Measurements from ENCODE around the gene ALOX12. TPM values are rescaled to one million over a fixed set of nuclear protein-coding genes. Genes with fewer than 3 reads are reported as not detected.
A peak's percentile ranks its signal among the peaks of the same experiment; 100 is the strongest.

Gene ALOX12
- total and polyA plus RNA-seq, 2 experiments from 2014 or later: 0.31 TPM; not detected in 1

- peaks cover 15% of the 10 kb centered on the region for H3K36me3 ChIP-seq (ENCODE audit: low read depth)
- no peaks in the 10 kb centered on the region for H4K20me1 ChIP-seq (ENCODE audit: insufficient read depth)
- no peak overlapping the region for H3K27ac ChIP-seq
- no peaks in the 10 kb centered on the region for H3K4me1 ChIP-seq (ENCODE audit: insufficient read depth)
- peak; percentile 74 for DNase-seq
- 90 to 100% methylated on average over 2 of the region's 2 CpGs for WGBS, 2 experiments (ENCODE audit: low coverage in 1 of 2, low lambda C conversion rate in 2 of 2, missing lambda C conversion rate in 2 of 2)
- TF ChIP-seq EZH2 (IDR thresholded peaks at IDR 0.05; ENCODE audit: insufficient read depth, poor library complexity, severe bottlenecking) (no peak), EZH2phosphoT487 (IDR thresholded peaks at IDR 0.05; ENCODE audit: insufficient read depth, low read depth) (no peak)
- H3K9me3 ChIP-seq (ENCODE audit: low read depth): no peaks in the 10 kb centered on the region
- H3K9me2 ChIP-seq (ENCODE audit: insufficient read depth): no peaks in the 10 kb centered on the region
- no peaks in the 10 kb centered on the region for H3F3A ChIP-seq (ENCODE audit: insufficient read depth)
- H3K4me3 ChIP-seq: no peak overlapping the region
- in situ Hi-C loops (cut with MboI): loop anchor here (10.0 kb wide), 1 partner anchor 340 kb away; no protein-coding TSS in a partner anchor
- peaks cover 63% of the 10 kb centered on the region for H3K79me2 ChIP-seq (ENCODE audit: insufficient read depth)
- H3K9ac ChIP-seq: no peak overlapping the region
- no peak overlapping the region for H3K4me2 ChIP-seq (ENCODE audit: unreplicated experiment)
- H3K27me3 ChIP-seq (replicated peaks; ENCODE audit: insufficient read depth): no peaks in the 10 kb centered on the region
- no peak overlapping the region for H2AFZ ChIP-seq
Observed at GRCh38 chr17:7004398-7005253, 8.8 kb downstream of the ALOX12 start.

GRCh38 chr17:7005716-7006115, 9.9 kb downstream of the ALOX12 start:
- DNase-seq: no peak
- no peak overlapping the region for H3K4me3 ChIP-seq
- 66 to 78% methylated on average over 6 to 7 of the region's 7 CpGs for WGBS, 2 experiments (ENCODE audit: low coverage in 1 of 2, low lambda C conversion rate in 2 of 2, missing lambda C conversion rate in 2 of 2)
- H3F3A ChIP-seq (ENCODE audit: insufficient read depth): no peaks in the 10 kb centered on the region
- H4K20me1 ChIP-seq (ENCODE audit: insufficient read depth): no peaks in the 10 kb centered on the region
- H3K27ac ChIP-seq: no peak overlapping the region
- H3K27me3 ChIP-seq (replicated peaks; ENCODE audit: insufficient read depth): no peaks in the 10 kb centered on the region
- peaks cover 3% of the 10 kb centered on the region; the same call in 1 of the 2 replicates for H3K4me1 ChIP-seq (ENCODE audit: insufficient read depth)
- peaks cover 15% of the 10 kb centered on the region for H3K36me3 ChIP-seq (ENCODE audit: low read depth)
- in situ Hi-C loops (cut with MboI): loop anchor here (10.0 kb wide), 1 partner anchor 341 kb away; no protein-coding TSS in a partner anchor
- H3K79me2 ChIP-seq (ENCODE audit: insufficient read depth): peaks cover 74% of the 10 kb centered on the region
- TF ChIP-seq EZH2 (IDR thresholded peaks at IDR 0.05; ENCODE audit: insufficient read depth, poor library complexity, severe bottlenecking): no peak
- no peak for TF ChIP-seq EZH2phosphoT487 (IDR thresholded peaks at IDR 0.05; ENCODE audit: insufficient read depth, low read depth)
- H3K9ac ChIP-seq: no peak overlapping the region
- no peaks in the 10 kb centered on the region for H3K9me3 ChIP-seq (ENCODE audit: low read depth)
- H3K4me2 ChIP-seq (ENCODE audit: unreplicated experiment): no peak overlapping the region
- no peaks in the 10 kb centered on the region for H3K9me2 ChIP-seq (ENCODE audit: insufficient read depth)
- no peak overlapping the region for H2AFZ ChIP-seq

- DNase-seq: no peak
- Histone ChIP-seq H2AFZ (no peak overlapping the region), H3K27me3 (replicated peaks; ENCODE audit: insufficient read depth) (no peaks in the 10 kb centered on the region), H3K4me1 (ENCODE audit: insufficient read depth) (peaks cover 8% of the 10 kb centered on the region; the same call in 1 of the 2 replicates), H3K4me3 (no peak overlapping the region), H3F3A (ENCODE audit: insufficient read depth) (no peaks in the 10 kb centered on the region), H3K4me2 (ENCODE audit: unreplicated experiment) (no peak overlapping the region), H4K20me1 (ENCODE audit: insufficient read depth) (no peaks in the 10 kb centered on the region), H3K27ac (no peak overlapping the region), H3K9me2 (ENCODE audit: insufficient read depth) (no peaks in the 10 kb centered on the region), H3K9me3 (ENCODE audit: low read depth) (no peaks in the 10 kb centered on the region), H3K36me3 (ENCODE audit: low read depth) (peaks cover 4% of the 10 kb centered on the region), H3K9ac (no peak overlapping the region), H3K79me2 (ENCODE audit: insufficient read depth) (peaks cover 85% of the 10 kb centered on the region)
- in situ Hi-C loops (cut with MboI): loop anchor here (10.0 kb wide), 1 partner anchor 342 kb away; no protein-coding TSS in a partner anchor
- TF ChIP-seq EZH2phosphoT487 (IDR thresholded peaks at IDR 0.05; ENCODE audit: insufficient read depth, low read depth) (no peak), EZH2 (IDR thresholded peaks at IDR 0.05; ENCODE audit: insufficient read depth, poor library complexity, severe bottlenecking) (no peak)
- WGBS, 2 experiments (ENCODE audit: low coverage in 1 of 2, low lambda C conversion rate in 2 of 2, missing lambda C conversion rate in 2 of 2): 95 to 97% methylated on average over 2 of the region's 2 CpGs
Observed at GRCh38 chr17:7007143-7007542, 11.3 kb downstream of the ALOX12 start.

GRCh38 chr17:7010523-7010922, 14.7 kb downstream of the ALOX12 start:
- in situ Hi-C loops (cut with MboI): loop anchor here (5.0 kb wide), 1 partner anchor 98 kb away; no protein-coding TSS in a partner anchor
- Histone ChIP-seq H2AFZ (no peak overlapping the region), H3K27me3 (replicated peaks; ENCODE audit: insufficient read depth) (no peaks in the 10 kb centered on the region), H4K20me1 (ENCODE audit: insufficient read depth) (no peaks in the 10 kb centered on the region), H3K9ac (0 out of 2 replicates have a peak overlapping the region, but pooled peaks have one; percentile 2), H3K79me2 (ENCODE audit: insufficient read depth) (peaks cover 80% of the 10 kb centered on the region), H3K4me3 (peak overlapping the region; percentile 95), H3K27ac (no peak overlapping the region), H3K4me2 (ENCODE audit: unreplicated experiment) (peak overlapping the region; percentile 94), H3K36me3 (ENCODE audit: low read depth) (no peaks in the 10 kb centered on the region), H3K4me1 (ENCODE audit: insufficient read depth) (peaks cover 9% of the 10 kb centered on the region; the same call in 1 of the 2 replicates), H3K9me3 (ENCODE audit: low read depth) (no peaks in the 10 kb centered on the region), H3K9me2 (ENCODE audit: insufficient read depth) (no peaks in the 10 kb centered on the region), H3F3A (ENCODE audit: insufficient read depth) (peaks cover 14% of the 10 kb centered on the region)
- no peak for DNase-seq
- TF ChIP-seq EZH2phosphoT487 (IDR thresholded peaks at IDR 0.05; ENCODE audit: insufficient read depth, low read depth): no peak
- no peak for TF ChIP-seq EZH2 (IDR thresholded peaks at IDR 0.05; ENCODE audit: insufficient read depth, poor library complexity, severe bottlenecking)
- WGBS, 2 experiments (ENCODE audit: low coverage in 1 of 2, low lambda C conversion rate in 2 of 2, missing lambda C conversion rate in 2 of 2): 97 to 98% methylated on average over 2 of the region's 2 CpGs

Measured in GM23248 (cell line).